GM19397 (cell line): Measurements from ENCODE around the gene OSTC.

Experiments
- ATAC-seq: cut with Tn5 transposase; IDR thresholded peaks from one replicate; pipeline ENCODE4 v1.9.1; 2021; ENCODE audit warnings: mild to moderate bottlenecking, moderate library complexity; ENCODE audit not compliant: unreplicated experiment

OSTC gene

DNA sequence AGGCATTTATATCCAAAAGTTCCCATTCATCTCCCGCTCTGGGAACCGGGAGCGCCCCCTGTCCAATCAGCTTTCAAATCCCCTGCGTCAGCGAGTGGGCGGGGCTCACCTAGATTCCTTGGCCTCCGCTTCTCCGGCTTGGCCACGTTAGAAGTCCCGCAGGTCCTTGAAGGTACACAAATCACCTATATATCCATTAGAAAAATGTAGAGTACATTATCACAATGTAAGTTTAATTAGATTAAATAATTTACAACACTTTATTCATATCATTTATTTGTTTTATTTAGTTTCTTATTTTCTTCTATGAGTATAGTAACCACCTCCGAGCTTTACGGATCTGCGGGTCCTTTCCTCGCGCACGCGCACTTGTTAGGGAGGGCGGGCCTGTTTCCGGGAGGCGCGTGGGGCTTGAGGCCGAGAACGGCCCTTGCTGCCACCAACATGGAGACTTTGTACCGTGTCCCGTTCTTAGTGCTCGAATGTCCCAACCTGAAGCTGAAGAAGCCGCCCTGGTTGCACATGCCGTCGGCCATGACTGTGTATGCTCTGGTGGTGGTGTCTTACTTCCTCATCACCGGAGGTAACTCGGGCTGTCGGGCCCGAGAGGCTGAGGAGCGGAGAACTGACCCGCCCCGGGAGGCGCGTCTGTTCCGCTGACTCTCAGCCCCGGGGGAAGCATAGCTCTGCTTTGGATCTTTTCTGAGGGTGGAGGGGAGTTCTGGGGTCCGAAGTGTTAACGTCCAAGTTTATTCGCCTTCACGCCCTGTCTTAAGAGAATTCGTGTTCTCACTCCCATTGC, at the start of gene OSTC:
OSTC (plus strand) TSS at position 388 of the 802 bp plus-strand sequence; CDS start at position 445, 57 bp downstream.
- ATAC-seq, result peak; percentile 91

DNA sequence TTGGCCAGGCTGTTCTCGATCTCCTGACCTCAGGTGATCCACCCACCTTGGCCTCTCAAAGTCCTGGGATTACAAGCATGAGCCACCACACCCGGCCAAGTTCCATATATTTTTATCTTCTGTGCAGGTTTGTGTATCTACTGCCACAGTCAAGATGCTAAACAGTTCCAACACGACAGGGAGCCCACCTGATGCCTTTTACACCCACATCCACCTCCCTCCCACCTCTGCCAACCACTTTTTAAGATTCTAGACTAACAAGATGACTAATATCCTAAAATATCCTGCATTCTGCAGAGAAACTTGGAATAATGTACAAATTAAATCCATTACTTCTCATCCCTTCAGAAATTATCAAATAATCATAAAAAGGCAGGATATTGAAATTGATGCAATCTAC, 49.3 kb upstream of the OSTC start:
- no peak for ATAC-seq

DNA sequence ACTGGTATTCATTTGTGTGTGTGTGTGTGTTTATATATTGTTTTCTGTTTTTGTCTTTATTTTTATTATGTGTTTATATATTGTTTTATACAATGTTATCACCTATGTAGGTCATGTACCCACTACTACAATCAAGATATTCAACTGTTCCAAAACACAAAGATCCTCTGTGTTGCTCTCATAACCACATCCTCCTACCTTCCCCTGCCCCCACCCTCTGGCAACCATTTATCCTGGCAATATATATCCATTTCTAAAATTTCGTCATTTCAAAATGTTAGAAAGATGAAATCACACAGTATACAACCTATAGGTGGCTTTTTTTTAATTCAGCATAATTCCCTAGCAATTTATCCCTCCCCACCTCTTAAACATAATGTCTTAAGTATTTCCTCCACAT, 48.9 kb upstream of the OSTC start:
- ATAC-seq, result no peak

DNA sequence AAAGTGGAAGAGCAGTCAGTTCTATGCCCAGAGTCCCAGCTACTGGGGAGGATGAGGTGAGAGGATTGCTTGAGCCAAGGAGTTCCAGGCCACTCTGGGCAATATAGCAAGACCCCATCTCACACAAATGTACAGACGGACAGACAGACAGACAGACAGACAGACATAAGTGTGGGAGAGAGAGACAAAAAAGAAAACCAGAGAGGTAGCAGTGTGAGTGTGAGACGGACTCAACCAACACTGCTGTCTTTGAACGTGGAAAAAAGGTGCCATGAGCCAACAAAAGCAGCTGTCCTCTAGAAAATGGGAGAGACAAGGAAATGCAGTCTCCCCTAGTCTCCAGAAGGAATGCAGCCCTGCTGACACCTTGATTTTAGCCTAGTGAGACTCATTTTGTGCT, 48.2 kb upstream of the OSTC start:
- ATAC-seq, result no peak

DNA sequence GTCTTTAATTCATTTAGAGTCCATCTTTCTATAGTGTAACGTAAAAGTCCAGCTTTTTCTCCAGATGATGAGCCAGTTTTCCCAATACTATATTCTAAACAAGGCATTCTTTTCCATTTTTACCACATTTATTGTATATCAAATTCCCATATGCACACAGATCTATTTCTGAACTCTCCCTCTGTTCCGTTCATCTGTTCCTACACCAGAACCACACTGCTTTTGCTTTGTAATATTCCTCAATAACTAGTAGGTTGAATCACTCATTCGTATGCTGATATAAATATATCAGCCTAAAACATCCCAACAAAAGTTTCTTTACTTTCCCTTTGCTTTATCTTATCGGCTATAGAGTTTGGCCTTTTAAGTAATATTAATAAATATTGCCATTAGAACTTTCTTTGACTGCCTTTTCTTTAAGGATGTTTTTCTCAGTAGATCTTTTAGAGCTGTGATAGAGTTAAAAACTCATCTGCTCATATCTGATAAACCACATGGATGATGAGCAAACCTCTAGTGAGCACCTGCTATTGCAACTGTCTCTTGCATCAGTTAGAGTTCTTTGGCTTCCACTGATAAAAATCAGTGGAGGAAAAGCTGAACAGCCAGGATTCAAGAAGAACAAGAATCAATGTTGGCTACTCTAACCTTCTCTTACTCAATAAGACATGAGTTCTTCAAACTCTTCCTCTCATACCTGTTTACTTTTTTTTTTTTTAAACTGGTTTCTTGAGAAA, 43.2 kb upstream of the OSTC start:
- no peak for ATAC-seq

DNA sequence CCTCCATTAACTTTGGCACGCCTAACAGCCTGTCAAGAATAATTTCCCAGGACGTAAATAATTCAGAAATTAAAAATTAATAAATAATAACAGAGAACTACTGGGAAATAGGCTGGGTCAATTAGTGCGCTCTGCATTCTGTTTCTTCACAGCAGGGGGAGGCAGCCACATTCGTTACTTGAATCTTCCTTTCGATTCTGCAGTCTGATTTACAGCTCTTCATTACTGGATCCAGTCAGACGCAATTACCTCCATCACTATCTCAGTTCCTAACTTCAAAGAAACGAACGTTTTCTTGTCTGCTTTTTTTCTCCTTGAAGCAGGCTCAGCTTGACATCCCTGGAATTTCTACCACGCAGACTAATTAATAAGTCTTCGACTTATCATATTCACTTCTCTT, 39.0 kb upstream of the OSTC start:
- no peak for ATAC-seq

DNA sequence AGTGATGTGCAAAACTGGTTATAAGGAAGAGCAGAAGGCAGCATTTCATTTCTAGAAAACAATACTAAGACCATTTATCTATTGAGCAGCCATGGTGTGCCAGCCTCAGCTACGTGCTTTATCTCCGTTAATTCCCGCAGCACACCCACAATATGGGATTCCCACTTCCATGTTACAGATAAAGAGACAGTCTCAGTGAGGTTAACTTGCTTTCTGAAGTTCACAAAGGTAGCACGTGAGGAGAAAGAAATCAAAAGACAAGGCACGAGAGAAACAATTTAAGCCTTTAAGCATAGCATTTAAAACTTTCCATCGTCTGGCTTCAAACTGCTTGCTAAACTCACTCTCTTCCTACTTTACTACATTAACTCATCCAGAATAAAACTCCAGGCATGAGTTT, 38.0 kb upstream of the OSTC start:
- ATAC-seq, result no peak

DNA sequence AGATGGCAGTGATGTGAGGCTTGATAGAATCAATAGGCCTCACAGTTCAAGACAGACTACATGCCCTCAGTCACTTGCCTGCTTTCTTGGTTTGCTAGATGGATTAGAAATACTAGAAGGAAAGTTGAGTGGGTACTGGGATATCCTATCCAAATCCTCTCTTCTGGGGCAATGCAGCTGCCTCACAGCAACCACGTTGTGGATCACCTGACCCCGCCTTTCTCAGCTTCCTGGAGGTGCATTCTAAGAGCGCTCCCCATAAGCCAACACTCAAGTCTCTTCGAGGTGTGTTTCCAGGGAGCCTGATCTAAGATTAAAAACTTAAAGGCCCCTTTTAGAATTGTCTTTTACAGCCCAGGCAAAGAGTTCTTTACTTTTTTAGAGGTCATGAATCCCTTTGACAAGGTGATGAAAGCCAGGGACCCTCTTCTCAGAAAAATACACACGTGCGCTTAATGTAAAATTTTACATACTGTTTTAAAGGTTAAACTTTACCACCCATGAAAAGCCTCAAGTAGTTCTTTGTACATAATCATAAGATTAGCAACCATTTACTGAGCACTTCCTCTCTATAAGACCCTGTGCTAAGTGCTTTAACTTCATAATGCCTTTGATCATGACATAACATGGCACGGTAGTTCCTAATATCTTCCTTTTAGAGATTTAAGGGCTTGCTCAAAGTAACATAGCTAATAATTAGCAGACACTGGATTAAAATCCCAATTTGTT, 30.9 kb upstream of the OSTC start:
- peak; percentile 2 for ATAC-seq

DNA sequence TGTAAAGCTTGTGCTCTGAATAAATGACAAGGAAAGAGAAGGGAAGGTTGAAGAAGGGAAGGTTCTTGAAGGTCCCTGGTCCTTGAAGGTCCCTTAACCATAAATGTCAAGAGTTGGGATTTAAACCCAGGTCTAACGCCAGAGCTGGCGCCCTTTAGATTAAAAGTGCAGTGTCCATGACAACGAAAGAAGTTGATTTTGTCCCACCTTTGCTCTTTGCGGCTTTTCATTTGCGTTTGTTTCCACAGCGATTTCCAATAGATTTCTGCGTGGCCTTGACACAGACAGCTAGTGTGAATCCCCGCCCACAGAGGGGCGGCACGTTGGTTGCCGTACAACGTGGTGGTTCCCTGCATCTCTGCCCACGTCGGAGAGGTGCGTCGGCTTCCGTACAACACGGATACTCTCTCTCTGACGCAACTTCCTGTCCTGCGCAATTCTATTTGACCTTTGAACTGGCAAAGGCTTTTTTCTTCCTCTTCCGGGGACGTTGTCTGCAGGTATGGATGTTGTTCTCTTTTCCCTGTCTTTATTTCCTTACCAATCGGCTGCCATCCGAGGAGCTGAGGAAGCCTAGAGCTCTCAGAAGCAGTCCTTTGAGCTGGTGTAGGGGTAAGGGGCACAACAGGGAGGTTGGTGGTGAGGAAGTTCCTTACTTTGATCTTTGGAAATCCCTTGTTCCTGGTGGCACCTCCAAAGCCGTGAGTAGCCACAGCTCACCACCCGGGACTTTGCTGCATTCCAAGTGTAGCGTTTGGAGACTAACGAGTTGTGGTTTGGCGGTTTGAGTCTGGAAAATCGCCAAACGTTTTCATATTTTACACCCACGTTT, 30.1 kb upstream of the OSTC start, which contains the start of gene RPL34:
RPL34 (plus strand) TSS at position 476 of the 832 bp plus-strand sequence. CDS start 1,384 bp downstream, outside the sequence.
- peak; percentile 100 for ATAC-seq

DNA sequence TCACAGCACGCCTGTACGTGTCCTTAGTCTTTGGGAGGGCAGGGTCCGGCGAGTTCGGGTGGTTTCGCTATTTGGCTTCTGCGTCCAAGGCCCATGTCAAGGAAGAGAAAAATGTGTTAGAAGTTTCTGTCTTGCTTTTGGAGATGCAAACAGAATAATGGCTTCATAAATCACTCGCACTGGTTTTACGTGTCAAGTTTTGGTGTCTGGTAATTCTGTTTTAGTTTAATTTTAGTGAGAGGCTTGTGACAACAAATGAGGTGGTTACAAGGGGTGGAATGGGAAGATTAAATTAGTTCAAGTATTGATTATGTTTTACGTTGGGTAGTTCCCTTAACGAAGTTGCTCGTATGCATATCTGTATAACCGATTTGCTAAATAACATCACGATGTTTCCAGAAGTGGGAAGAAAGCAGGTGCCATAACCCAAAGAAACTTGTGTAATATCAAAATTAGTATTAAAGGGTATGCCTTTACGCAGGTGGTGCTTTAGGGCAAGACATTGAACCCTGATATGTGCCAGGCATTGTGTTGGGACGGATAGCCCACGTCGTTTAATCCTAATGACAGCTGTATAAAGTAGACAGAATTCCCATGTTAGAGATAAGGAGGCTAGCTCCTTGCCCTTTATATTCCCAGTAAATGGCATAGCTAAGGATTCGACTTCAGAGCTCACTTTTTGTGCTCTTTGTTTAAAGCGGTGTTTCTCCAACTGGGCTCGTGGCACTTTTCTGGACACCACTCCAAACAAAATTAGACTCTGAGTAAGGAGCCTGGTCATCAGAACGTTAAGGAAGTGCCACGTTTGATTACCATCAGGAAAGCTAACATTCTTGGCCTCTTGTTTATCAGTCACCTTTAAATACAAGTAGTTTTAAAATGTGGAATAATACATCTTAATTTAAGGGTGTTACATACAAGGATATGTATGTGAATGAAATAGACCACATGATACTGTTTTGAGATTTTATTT, 29.2 kb upstream of the OSTC start:
- no peak for ATAC-seq

DNA sequence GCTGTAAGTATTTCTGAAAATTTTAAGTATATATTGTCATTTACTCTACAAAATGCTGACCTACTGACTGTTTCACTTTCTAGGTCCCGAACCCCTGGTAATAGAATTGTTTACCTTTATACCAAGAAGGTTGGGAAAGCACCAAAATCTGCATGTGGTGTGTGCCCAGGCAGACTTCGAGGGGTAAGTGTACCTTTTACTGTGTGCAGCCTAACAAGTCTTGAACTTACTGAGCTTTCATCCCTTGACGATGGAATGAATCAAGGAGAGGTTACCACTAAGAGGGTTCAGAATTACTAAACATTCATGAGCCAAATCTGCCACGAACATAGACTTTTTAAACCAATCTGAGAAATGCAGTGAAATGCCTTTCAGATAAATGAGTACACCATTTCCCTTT, 28.4 kb upstream of the OSTC start:
- no peak for ATAC-seq

DNA sequence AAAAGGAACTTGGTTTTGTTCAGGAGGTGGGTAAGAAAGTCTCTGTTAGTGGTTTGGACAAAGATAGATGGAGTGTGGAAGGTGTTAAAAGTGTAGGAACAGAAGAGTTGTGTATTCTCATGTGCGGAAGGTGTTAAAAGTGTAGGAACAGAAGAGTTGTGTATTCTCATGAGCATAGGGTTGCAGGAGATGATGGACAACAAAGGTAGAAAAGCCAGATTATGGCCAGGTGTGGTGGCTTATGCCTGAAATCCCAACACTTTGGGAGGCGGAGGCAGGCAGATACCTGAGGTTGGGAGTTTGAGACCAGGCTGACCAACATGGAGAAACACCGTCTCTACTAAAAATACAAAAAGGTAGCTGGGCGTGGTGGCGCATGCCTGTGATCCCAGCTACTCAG, 27.6 kb upstream of the OSTC start:
- ATAC-seq, result no peak

DNA sequence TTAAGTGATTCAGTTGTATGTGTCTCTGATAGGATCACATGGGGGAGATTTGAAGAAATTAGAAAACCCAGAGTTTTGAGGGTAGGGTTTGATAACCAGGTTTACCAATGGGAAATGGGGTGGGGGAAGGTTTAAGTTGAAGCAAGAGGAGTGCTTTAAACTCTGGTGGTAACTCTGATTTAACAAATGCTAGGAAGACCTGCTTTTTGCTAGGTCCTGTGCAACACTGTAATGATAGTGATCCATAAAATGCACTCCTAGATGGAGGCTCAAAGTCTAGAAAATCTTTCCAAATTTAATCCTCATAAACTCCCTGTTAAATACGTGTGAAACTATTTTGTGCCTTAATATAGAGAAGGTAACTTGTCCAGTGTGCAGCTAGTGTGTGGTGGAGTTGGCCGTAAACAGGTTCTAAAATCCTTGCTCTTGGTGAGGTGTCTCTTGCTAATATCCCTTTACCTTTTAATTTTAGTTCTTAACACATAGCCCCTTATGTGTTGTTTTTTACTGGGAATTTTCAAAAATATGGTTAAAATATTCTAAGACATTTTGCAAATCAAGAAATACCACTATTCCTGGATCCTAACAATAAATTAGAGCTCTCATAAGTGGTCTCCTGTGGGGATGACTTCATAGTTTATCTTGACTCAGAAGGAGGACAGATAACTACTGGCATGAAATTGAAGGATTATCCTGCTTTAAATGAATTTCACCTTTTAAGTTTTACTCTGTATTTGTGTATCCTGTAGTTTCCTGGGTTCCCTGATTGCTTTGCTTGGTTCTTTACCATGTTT, 25.9 kb upstream of the OSTC start:
- ATAC-seq, result no peak

DNA sequence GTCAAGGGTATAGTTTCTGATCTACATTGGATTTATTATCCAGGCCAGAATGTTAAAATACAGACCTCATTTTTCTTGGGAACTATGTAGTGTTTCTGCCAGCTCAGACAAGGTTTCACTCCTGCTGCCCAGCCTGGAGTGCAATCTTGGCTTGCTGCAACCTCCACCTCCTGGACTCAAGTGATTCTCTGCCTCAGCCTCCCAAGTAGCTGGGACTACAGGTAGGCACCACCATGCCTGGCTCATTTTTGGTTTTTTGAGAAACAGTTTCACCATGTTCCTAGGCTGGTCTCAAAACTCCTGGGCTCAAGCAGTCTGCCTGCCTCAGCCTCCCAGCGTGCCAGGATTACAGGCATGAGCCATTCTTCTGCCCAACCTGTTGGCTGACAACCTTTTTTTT, 24.3 kb upstream of the OSTC start:
- no peak for ATAC-seq

DNA sequence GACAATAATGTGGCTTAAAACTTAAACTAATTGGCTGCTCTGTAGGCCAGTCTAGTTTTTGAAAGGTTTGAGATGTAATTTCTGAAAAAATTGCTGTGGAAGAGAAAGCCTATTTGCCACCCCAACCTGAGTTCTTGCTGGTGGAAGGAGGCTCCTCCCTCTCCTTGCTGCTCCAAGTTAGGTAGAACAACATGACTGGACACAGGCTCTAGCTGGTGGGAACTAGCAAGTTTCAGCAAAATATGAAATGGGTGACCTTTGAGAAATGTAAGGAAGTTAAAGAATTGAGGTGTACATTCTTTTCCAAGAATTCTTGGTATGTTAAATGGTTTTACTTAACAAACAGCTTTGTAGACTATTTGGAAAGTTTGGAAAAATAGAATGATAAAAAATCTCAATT, 22.0 kb upstream of the OSTC start:
- no peak for ATAC-seq

DNA sequence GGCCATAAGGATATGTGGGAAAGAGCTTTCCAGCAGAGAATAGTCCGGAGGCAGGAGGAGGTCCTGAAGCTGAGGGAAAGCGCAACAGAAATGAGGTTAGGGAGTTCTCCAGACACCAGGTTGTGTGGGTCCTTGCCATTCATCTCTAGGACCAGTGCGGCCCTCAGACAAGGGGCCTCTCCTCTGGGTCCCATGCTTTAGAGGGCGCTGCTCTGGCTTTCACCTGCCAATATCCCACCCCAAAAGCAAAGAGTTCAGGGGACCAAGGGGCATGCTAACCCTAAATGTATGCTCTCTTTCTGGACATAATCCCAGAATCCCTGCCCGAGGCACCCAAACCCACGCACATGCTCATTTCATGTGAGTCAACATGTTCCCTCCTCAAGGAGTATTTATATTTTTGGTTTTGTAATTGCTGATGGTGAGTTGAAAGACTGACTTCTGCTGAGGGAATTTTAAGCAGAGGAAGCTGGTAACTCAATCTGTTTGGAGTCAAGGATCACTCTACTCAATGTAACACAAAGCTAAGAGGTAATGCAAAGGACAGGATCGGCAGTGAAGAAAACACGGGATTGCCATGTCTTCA, 15.2 kb upstream of the OSTC start:
- no peak for ATAC-seq

DNA sequence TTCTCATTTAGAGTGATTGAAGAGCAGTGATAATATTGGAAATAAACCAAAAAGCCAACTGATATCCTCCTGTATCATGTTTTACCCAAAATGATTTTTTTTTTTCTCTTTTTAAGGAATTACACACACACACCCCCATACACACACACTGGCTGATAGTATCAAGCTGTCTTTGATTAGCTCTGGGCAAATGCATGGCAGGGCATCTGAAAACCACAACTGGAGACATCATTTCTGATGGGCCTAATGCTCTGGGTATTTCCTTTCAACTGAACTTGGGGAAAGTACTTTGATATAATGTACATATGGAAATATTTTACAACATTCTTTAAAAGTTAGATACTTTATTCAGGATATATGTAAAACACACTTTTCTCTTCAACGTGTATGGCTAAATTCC, 14.2 kb upstream of the OSTC start:
- no peak for ATAC-seq

DNA sequence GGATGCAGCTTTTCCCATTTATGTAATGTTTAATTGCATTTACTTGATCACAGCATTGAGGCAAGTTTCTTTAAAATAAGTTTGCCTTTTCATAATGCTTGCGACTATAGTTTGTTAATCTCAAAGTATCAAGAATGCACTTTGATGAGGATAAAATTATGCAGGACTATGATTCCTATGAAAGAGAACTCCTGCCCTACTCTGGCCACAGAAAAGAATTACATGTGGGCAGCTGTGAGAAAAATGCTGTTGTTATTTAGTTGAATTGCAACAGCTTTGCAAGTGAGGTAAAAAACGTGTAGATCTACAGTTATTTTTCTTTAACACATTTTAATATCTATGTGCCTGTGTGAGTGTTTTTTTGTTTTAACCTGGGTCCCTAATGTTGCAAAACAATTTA, 12.5 kb upstream of the OSTC start:
- ATAC-seq, result no peak
